Mammary epithelial cell (primary cell): ENCODE results near the gene PROM1.

Experiments used
- CTCF ChIP-seq, 2 donors: IDR thresholded peaks in 1 of 2; conservative IDR thresholded peaks in 1 of 2; 2 replicates each; pipeline ENCODE4 v1.5.1; 2011 to 2012; ENCODE audit warnings: inconsistent platforms in 2 of 2, low read length in 2 of 2, mild to moderate bottlenecking in 2 of 2, control low read depth in 1 of 2, low read depth in 1 of 2; ENCODE audit not compliant: insufficient read depth in 1 of 2; ENCODE audit errors: extremely low read depth in 1 of 2
- EZH2 ChIP-seq: IDR thresholded peaks from 2 replicates; pipeline ENCODE4 v1.6.1; 2012; ENCODE audit warnings: low read length, inconsistent platforms, borderline replicate concordance

GRCh38 chr4:16019649-16020048 lies 64.2 kb downstream of the PROM1 start:
- TF ChIP-seq CTCF (conservative IDR thresholded peaks at IDR 0.05 in 1 of 2, IDR thresholded peaks at IDR 0.05 in 1 of 2; ENCODE audit: extremely low read depth in 1 of 2, insufficient read depth in 1 of 2, low read depth in 1 of 2, low read length in 2 of 2) (no peak), EZH2 (no peak)
